SIG-M5 treated with dmso at 0.1 percent for 504 hours (cell line): ENCODE measurements around the gene CEBPE.
A peak's percentile ranks its signal among the peaks of the same experiment; 100 is the strongest.

Experiments
- DNase-seq: peaks from one replicate; lab custom pipeline; 2025; ENCODE audit not compliant: unreplicated experiment; lab: John Stamatoyannopoulos, UW

Gene CEBPE

DNA sequence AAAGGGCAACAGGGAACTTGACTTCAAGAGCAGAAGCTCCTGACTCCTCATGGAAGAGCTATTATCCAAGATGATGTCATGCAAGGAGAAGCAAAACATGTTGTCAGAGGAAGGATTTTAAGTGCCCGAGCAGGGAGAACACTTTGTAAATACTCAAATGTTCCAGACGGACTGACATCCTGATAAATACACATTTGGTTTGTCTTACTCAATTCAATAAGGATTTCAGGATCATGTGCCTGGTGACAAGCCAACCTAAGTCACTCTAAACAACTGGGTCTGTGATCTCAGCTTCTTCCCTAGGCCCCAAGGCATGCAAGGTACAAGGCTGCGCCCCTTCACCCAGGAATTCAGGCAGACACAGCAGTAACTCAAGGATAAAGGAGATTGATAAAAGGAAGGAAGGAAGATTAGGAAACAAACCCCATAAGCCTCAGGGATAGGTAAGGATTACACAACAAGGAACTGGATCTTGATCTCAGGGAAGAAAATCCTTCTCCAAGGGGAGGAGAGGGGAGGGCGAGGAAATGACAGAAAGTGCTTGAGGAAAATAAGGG, 26.8 kb upstream of the CEBPE start:
- no peak for DNase-seq

DNA sequence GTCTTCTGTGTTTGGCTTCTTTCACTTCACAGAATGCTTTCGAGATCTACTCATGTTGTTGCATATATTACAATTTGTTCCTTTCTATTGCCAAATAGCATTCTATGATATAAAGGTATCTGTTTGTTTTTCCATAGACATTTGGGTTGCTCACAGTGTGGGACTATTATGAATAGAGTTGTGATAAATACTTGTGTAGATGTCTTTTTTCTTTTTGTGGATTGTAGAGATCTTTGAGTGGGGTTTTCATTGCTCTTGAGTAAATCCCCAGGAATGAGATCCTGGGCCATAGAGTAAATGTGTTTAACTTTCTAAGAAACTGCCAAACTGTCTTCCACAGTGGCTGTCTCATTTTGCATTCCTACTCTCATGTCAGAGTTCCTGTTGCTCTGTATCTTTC, 24.9 kb upstream of the CEBPE start:
- no peak for DNase-seq

DNA sequence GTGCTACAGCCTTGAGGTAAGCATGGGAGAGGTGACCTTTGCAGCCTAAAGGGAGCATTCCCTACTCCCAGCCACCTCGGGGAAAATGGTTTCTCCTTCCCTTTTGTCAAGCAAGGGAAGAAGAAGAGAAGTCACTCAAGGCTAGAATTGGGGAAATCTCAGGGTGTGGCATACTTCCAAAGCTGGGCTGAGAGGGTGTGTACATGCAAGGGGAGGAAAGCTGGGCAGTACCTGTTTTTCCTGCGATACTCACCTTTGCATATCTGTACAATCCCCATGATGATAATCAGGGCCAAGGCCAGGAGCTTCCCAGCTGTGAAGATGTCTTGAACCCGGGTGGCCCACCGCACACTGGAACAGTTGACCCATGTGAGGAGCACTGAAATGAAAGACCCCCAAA, 23.8 kb upstream of the CEBPE start:
- DNase-seq, result no peak

DNA sequence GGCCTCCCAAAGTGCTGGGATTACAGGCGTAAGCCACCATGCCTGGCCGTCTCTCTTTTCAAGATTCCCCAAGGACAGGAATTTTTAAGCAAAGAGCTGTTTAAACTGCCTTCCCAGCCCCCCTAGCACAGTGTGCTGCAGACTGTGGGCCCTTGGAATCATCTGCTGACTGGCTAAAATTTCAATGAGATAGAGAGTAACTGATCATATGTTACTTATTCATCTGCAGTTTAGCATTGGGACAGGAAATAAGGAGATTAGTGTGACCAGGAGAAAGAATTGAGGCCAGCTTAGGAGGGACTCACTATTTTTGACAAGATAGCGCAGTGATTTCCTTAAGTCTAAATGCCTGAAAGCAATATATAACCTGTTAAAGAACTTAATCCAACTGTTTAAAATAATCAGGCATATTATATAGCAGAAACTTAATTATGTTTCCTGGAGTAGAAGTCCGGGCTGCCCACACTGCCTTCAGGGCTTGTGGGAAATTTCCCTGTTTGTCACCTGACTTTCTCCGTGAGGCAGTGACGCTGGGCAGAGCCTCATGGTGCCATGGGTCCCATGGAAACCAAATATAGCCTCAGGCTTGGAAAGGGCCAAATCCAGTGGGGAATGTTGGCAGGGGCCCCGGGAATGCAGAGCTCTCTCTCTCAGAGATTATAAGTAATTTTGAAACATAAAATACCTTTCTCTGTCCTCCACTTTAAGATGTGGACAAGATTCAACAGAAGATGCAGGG, 22.8 kb upstream of the CEBPE start:
- peak; percentile 38 for DNase-seq

DNA sequence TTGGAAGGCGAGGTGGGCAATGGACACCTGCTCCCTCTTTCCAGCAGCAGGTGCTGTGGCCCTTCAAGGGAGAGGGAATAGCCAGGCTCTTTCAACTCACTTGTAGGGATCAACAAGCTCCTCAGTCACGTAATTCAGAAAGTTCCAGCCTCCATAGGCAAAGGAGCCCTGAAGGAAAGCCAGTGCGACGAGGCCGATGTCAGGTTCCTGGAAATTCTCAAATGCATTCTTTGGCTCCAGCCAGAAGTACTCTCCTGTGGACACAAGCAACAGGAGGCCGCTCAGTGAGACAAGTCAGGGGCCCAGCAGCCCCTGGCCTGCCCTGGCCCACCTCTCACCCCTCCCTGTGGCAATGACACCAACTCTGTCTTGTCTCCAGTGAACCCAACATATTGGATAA, 21.3 kb upstream of the CEBPE start:
- no peak for DNase-seq

DNA sequence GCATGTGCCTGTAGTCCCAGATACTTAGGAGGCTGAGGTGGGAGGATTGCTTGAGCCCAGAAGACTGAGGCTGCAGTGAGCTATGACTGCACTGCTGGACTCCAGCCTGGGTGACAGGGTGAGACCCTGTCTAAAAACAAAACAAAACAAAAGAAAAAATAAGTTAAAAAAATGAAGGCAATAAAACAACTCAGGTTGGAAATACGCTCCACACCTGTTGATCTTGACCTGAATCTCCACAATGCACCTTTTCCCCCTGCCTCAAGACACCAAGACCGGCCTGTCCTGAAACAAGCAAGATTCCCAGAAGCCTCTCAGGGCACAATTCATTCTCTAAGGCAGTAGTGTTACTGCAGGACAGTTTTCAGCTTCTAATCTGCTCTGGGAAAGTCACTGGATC, 20.8 kb upstream of the CEBPE start:
- no peak for DNase-seq

DNA sequence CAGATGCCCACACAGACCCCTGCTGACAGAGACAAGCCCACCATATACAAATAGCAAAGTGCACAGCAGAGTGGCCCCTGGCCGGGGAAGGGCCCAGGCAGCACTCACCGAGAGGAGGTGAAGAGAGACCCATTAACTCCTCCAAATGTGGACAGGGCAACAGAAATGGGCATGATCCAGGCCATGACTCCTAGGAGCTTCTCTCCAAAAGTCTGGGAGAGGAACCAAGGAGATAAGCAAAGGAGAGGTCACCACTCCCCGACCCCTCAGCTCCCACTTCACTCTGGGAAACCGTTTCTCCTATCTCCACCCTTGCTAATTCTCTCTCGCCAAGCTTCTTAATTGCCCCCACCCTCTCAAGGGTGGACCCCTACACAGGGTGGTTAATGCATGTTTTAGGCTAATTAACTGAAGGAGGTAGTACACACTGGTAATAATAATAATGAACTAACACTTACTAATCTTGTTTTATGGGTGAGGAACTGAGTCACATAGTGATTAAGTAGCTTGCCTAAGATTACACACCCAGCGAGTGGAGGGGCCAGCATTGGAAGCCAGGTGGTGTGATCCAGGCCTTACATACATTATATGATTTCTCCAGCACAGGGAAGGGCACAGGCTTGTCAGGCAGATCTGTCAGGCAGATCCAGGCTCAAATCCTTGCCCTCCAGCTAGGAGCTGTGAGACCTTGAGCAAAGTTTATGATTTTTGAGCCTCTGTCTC, 18.9 kb upstream of the CEBPE start:
- no peak for DNase-seq

DNA sequence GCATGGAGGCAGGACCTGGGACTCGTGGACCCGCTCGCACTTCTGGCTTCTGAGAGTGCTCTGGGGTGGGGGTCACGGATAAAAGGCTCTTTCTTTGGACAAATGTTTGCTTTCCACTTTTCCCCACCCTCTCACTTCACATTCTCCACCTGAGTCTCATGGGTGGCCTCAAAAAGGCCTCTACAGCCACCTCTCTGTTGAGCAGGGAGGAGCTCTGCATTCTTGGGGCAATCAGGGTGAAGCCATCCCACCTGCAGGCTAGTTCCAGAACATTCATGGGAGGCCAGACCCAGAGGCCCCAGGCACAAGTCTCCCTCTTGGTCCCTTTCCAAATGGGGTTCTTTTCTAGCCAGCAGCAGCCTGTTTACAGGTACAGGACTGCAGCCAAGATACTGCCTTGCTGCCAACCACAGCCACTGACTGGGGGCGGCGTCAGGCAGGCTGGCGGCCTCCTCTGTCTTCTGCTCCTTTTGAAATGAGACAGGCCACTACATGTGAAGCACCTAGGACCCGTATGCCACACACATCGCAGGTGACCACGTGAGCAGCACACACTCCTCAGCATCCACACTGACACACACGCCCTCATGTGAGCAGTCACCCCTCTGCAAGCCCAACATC, 18.2 kb upstream of the CEBPE start:
- DNase-seq, result no peak

DNA sequence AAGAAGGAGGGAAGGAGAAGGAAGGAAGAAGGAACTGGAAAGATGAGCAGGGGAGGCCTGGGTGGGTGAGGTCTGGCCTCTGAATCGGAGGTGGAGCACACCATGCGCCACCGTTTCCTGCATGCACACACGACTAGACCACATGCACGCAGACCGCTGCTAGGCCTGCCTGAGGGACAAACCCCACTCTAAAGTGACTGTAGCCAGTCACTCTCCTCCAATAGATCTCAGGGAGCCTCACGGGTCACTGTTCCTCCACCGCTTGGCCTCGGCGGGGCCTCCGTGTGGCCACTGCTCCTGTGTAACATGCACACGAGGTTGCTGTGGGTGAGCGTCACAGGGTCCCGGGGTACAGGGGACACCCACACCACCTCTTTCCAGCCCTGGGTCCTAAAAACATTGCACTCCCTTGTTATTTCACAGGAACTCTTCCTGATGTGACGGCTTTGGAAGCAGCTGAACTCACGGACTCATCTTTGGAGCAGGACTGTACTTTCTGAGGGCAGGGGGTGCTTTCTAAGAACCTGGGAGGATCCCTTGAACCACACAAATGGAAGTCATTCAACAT, 17.6 kb upstream of the CEBPE start:
- no peak for DNase-seq

DNA sequence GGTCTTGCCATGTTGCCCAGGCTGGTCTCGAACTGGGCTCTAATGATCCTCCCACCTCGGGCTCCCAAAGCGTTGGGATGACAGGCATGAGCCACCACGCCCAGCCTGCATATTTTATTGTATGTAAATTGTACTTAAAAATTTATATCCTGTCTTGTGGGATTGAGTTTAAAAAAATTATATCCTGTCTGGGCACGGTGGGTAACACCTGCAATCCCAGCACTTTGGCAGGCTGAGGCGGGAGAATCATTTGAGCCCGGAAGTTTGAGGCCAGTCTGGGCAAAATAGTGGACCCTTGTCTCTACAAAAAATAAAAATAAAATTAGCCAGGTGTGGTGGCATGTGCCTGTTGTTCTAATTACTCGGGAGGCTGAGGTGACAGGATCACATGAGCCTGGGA, 13.9 kb upstream of the CEBPE start:
- no peak for DNase-seq

DNA sequence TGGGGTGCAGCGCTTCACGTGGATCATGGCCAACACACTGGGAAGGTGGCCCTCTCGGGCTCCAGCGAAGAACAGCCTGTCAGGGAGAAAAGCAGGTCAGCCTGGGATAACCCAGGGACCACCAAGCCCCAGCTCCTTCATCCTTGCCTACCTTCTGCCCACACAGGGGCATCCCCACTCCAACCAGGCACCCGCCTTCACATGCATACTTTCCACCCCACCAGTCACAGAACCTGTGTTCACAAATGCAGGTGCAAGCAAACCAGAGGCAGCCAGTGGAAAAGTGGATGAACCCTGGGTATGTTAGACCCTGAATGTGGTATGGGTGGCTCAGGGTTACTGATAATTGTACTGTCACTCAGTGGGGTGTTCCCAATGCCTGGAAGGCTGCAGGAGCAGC, 12.4 kb upstream of the CEBPE start:
- no peak for DNase-seq

DNA sequence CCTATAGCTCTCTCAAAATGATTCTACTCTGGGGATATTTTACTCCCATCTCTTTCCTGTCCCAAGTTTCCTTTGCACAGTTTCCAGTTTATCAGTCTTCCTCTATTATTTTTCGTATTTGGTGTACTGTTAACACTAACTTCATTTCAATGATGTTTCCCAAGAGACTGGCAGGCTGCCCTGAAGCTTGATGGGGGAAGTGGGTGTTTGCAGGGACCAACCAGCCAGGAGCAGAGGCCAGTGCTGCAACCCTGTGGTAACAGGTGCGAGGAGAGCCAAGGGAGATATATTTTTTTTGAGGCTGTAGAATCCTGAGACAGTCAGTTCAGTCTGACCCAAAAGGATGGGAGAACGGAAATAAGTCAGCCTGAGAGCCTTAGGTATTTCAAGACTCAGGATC, 11.8 kb upstream of the CEBPE start:
- DNase-seq, result peak; percentile 40

DNA sequence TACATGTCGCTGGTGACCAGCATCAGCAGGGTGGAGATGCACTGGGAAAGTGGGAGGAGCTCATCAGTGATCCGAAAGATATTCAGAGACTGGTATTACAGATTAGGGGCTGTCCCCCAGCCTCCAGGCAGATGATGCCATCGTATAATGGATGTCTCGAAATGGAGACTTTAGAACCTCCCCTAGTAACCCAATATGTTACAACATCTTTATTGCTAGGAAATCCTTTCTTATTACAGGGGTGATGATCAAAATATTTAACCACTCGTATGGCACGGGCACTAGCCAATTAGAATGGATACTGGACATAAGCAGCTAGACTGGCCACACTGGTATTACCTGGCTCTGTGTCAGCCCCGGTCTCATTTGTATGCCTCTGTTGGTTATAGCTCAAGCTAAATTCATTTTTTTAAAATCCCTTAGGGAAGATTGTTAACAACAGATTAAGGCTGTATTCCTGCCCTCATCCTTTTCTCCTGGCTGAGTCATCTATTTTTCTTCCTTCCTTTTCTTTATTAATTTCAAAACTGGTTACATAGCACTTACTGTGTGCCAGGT, 10.8 kb upstream of the CEBPE start:
- peak; percentile 50 for DNase-seq

DNA sequence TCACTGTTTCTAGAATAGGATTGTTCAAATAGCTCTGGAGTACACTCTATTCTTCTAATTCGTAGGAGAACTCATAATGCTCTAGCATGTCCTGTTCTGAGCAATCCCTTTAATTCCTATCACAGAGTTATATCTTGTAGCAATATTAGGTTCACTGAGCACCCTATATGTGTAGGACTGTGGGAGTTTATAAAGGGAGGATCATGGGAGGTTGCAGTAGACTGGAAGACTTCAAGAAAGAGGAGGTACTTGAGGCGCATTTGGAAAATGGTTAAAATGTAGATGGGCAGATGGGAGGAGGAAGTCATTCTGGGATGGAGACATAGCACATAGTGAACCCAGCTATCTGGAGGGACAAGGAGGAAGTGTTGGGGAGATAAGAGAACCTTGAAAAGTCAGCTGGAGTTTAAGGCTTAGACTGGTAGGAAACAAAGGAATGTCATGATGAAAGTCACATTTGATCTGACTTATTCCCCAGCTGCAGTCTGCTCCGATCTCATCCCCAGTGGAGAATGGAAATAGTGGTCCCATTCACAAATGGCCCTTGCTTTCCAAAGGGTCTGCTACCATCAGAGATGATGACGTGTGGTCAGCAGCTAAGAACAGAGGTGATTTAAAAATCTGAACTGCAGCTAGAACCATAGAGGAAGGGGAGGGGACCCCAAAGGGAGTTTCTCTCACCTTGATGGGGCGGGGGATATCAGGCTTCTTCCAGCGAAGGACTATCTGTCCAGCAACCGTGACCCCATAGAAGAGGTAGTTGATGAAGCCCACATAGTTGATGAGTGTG, 10.1 kb upstream of the CEBPE start:
- DNase-seq, result no peak

DNA sequence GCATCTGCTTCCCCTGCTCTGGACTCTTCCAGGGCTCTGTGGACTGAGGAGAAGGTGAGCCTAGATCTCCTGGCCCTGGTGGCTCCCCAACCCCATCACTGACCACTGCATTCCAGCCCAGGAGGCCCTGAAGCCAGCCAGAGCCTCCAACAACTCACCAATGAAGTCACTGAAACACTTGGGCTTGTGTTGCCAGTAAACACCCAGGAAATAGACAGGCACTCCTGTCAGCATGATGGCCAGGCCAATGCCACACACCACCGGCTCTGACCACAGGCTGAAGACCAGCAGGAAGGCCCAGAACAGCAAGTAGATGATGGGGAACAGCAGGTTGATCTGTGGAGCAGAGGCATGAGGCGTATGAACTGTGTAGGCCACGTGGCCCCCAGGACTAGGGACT, 8.8 kb upstream of the CEBPE start:
- DNase-seq, result no peak

DNA sequence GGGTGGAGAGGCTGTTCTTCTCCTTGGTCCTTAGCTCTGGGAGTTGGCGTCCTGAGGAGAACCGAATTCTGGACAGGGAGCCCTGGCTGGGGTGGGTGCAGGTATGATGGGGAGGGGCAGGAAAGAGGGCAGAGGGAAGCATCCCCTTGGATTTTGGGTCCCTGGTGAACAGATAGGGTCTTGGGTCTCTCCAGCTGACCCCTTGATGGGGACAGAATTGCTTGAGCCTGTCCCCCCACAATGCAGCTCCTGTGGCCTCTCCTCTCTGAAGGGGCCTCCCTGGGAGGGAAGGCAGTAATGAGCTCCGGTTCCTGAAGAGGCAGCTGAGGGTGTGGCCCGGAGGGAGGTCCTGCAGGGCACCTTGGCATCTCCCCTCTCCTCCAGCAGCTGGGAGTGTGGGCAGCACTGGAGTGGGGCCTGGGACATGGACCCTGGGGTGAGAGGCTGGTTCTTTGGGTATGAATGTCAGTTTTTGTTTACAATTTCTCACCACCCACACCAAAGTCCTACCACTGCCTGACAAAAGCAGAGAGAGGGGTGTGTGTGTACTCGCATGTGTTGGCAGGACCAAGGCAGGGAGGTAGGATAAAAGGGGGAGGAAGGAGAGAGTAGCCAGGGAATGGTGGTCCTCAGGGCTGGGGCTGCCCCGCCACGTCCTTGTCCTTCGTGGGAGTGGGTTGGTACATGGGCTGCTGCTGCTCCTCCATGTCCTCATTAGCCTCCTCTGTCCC, 7.7 kb upstream of the CEBPE start:
- DNase-seq, result no peak

DNA sequence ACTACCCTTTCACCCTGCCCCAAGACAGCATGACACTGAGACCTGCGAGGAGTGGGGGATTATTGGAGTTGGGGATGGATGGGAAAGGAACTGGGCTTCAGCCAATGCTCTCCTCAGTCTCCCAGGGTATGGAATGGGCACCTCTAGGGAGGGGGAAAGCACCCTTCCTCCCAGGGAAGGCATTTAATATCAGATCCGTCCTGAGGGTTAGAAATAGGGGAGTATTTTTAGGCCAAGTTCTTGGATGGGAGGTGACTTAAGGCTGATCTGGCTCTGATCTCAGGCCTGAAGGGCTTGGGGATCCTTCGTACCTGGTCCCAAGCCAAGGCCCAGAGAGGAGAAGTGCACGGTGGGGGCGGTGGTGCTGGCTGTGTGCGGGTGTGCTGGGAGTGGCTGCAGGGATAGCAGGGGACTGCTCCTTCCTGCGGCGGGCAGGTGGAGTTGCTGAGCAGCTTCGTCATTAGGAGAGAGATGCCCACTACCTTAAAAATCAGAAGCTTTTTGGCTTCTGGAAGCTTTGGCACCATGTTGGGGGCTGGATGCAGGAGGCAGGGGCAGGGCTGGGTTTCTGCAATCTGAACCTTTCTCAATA, 7.0 kb upstream of the CEBPE start:
- DNase-seq, result no peak

DNA sequence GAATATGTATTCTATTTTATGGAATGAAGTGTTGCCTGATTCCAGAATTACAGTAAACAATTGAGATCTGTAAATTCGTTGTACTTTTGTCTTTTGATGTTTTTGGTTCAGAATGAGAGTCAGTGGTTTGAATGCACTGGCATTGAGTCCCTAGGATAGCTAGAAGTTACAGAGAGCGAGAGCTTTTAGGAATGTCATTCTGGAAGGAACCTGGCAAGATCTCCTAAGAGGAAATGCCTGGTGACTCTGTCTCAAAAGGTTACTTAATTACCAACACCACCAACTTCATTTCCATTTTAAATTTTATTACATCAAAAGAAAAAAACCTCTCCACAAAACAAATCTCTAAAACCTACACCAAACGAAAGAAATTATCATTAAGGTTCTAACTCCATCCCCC, 6.0 kb upstream of the CEBPE start:
- no peak for DNase-seq

DNA sequence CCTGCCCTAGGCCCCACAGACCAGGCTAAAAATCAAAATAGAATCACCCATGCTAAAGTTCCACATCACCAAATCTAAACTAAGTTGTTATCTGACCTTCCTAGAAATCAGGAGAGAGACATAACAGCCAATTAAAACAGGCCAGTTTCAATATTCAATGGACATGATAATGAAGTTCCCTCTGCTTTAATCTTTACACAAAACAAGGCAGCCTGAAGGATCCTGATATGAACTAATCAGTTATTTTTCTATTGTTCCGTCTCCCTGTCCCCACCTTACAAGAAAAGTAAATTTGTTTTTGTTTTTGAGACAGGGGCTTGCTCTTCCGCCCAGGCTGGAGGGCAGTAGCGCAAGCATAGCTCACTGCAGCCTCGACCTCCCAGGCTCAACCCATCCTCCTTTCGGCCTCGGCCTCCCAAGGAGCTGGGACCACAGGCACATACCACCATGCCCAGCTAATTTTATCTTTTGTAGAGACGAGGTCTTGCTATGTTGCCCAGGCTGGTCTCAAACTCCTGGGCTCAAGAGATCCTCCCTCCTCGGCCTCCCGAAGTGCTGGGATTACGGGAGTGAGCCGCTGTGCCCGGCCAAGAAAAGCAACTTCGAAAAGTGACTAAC, 5.4 kb upstream of the CEBPE start:
- no peak for DNase-seq
